BJ (cell line): ENCODE measurements around the gene MFRP. TPM values are rescaled to one million over a fixed set of nuclear protein-coding genes. Genes with fewer than 3 reads are reported as not detected.

ENCODE experiments used
- CTCF ChIA-PET: fragments of 350-600 bp; formaldehyde crosslinking; extraction: SDS; loops from one replicate; lab custom pipeline; 2021; ENCODE audit warnings: antibody characterized with exemption, inconsistent platforms; lab: Yijun Ruan, JAX
- POLR2A ChIA-PET: fragments of 300-600 bp; sonication (Branson Sonifier 250); formaldehyde crosslinking; extraction: SDS; loops from one replicate; lab custom pipeline; 2021; ENCODE audit warnings: antibody characterized with exemption; lab: Charles Lee
- DNase-seq: peaks from one replicate; pipeline ENCODE4 v3.0.0-alpha.2; 2011; ENCODE audit warnings: low read depth
- H3K27me3 ChIP-seq: 2 replicates; pipeline ENCODE4 v1.6.0; 2011; ENCODE audit warnings: low read length; ENCODE audit not compliant: control insufficient read depth, insufficient read depth
- H3K36me3 ChIP-seq: 2 replicates; pipeline ENCODE4 v1.5.1; 2011; ENCODE audit warnings: low read length; ENCODE audit not compliant: control insufficient read depth, insufficient read depth
- H3K4me3 ChIP-seq: 2 replicates; pipeline ENCODE4 v1.5.1; 2011; ENCODE audit warnings: low read depth, mild to moderate bottlenecking, control low read depth, low read length
- CTCF ChIP-seq: IDR thresholded peaks from 2 replicates; pipeline ENCODE4 v1.5.1; 2011; ENCODE audit warnings: low read depth, mild to moderate bottlenecking, control low read depth, inconsistent platforms, low read length, moderate library complexity; ENCODE audit not compliant: insufficient read depth
- polyA plus RNA-seq: library from polyadenylated mRNA; depleted of rRNA; stranded (reverse); fragments of >200 nt; gene quantifications from 2 replicates; pipeline ENCODE4 v1.2.3, GENCODE V29; 2011

The MFRP gene
- polyA plus RNA-seq, 1 experiment: not detected

GRCh38 chr11:119338318-119338890 is 8.1 kb downstream of the MFRP start:
- Histone ChIP-seq H3K36me3 (no peaks in the 10 kb centered on the region; the same call in 1 of the 2 replicates), H3K27me3 (peaks cover 1% of the 10 kb centered on the region; the same call in 1 of the 2 replicates), H3K4me3 (no peak overlapping the region)
- DNase-seq: no peak
- CTCF ChIA-PET: interaction anchor here (0.5 to 11.5 kb wide), 34 partner anchors 9 to 291 kb away, joined by 3 to 146 read pairs (median 5); partner anchors contain the start of genes C2CD2L, MCAM, MFRP and USP2
- peak; percentile 92 for TF ChIP-seq CTCF
- POLR2A ChIA-PET: interaction anchor here (0.5 to 0.9 kb wide), 4 partner anchors 30 to 253 kb away, joined by 5 to 7 read pairs (median 5); partner anchors contain the start of gene HINFP

- peaks cover 1% of the 10 kb centered on the region; the same call in 1 of the 2 replicates for H3K27me3 ChIP-seq
- H3K36me3 ChIP-seq: no peaks in the 10 kb centered on the region; the same call in 1 of the 2 replicates
- H3K4me3 ChIP-seq: peak overlapping the region; percentile 15; the same call in 1 of the 2 replicates
- CTCF ChIA-PET: interaction anchor here (0.5 to 11.5 kb wide), 34 partner anchors 10 to 291 kb away, joined by 3 to 146 read pairs (median 5); partner anchors contain the start of genes DPAGT1, MCAM, MFRP and USP2
- no peak for TF ChIP-seq CTCF
- no peak for DNase-seq
- POLR2A ChIA-PET: interaction anchor here (0.5 to 0.9 kb wide), 7 partner anchors 30 to 253 kb away, joined by 3 to 11 read pairs (median 5); partner anchors contain the start of genes CBL, DPAGT1 and HINFP
Observed at GRCh38 chr11:119337581-119338317, 8.8 kb downstream of the MFRP start.

- 0 out of 2 replicates have a peak, but pooled peaks cover 1% of the 10 kb centered on the region for H3K27me3 ChIP-seq
- no peaks in the 10 kb centered on the region; the same call in 1 of the 2 replicates for H3K36me3 ChIP-seq
- TF ChIP-seq CTCF: no peak
- ChIA-PET POLR2A (interaction anchor here (0.5 to 0.6 kb wide), 2 partner anchors 143 to 235 kb away, joined by 3 to 11 read pairs; partner anchors contain the start of gene DPAGT1), CTCF (interaction anchor here (0.6 to 11.5 kb wide), 20 partner anchors 11 to 235 kb away, joined by 3 to 146 read pairs (median 8); partner anchors contain the start of genes DPAGT1, MCAM, MFRP and USP2)
- DNase-seq: no peak
- no peak overlapping the region for H3K4me3 ChIP-seq
Observed at GRCh38 chr11:119336744-119337469, 9.6 kb downstream of the MFRP start.

- Histone ChIP-seq H3K4me3 (no peak overlapping the region), H3K27me3 (no peaks in the 10 kb centered on the region), H3K36me3 (no peaks in the 10 kb centered on the region; the same call in 1 of the 2 replicates)
- DNase-seq: no peak
- TF ChIP-seq CTCF: no peak
- ChIA-PET CTCF (interaction anchor here (0.7 to 7.3 kb wide), 4 partner anchors 11 to 139 kb away, joined by 3 to 146 read pairs (median 56); no protein-coding TSS in a partner anchor), POLR2A (no interaction called here)
Observed at GRCh38 chr11:119335655-119336543, 10.6 kb downstream of the MFRP start.
